Testis (tissue), 2 donors: ENCODE measurements around the gene PTPRE.

ENCODE experiments used
- POLR2A ChIP-seq: fragments of 450-650 bp; IDR thresholded peaks from one replicate; pipeline ENCODE4 v1.6.1; 2017; ENCODE audit warnings: antibody characterized with exemption, mild to moderate bottlenecking, moderate library complexity
- TF ChIP-seq, protein P1 (sequence below), 3 experiments: fragments of 450-650 bp in 2 of 3; fragments of 200-600 bp in 1 of 3; sonication (generic) in 1 of 3; IDR thresholded peaks; one replicate each; pipeline ENCODE4 v1.5.1; 2016 to 2019; ENCODE audit warnings: antibody characterized with exemption in 3 of 3, mild to moderate bottlenecking in 2 of 3, moderate library complexity in 1 of 3

DNA sequence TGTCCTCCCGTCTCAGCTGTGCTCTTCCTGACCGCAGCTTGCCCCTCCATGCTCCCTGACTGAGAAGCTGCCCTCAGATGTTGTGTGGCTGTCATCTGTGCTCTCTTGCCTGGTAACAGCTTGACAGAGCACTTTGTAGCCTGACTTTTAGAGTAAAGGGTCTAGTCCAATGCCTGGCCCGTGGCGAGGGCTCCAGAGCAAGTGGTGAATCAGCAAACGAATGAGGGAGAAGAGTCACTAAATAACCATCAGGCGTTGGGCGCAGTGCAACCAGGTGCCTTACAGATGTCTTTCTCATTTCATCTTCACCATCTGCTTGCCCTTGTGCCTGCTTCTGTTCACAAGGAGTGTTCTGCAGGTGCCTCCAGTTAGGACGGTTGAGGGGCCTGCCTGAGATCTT lies 173.7 kb downstream of the PTPRE start:
- TF ChIP-seq, protein P1, sequence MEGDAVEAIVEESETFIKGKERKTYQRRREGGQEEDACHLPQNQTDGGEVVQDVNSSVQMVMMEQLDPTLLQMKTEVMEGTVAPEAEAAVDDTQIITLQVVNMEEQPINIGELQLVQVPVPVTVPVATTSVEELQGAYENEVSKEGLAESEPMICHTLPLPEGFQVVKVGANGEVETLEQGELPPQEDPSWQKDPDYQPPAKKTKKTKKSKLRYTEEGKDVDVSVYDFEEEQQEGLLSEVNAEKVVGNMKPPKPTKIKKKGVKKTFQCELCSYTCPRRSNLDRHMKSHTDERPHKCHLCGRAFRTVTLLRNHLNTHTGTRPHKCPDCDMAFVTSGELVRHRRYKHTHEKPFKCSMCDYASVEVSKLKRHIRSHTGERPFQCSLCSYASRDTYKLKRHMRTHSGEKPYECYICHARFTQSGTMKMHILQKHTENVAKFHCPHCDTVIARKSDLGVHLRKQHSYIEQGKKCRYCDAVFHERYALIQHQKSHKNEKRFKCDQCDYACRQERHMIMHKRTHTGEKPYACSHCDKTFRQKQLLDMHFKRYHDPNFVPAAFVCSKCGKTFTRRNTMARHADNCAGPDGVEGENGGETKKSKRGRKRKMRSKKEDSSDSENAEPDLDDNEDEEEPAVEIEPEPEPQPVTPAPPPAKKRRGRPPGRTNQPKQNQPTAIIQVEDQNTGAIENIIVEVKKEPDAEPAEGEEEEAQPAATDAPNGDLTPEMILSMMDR (IDR thresholded peaks at IDR 0.05), result no peak
- TF ChIP-seq POLR2A, result no peak
